Activated naive CD8-positive, alpha-beta T cell treated with anti-CD3 and anti-CD28 coated beads for 36 hours (primary cell): Measurements from ENCODE around the gene TRIM43. TPM values are rescaled to one million over a fixed set of nuclear protein-coding genes. Genes with fewer than 3 reads are reported as not detected.
"Not testable (repeated sequence)": the region's sequence is repeated elsewhere in the genome, so short reads cannot be mapped to it uniquely, and the experiment has no call there.

Source experiments
- DNase-seq: peaks from one replicate; pipeline ENCODE4 v3.0.0; 2021
- H3K27ac Mint-ChIP-seq: one replicate; pipeline ENCODE4 v1.8.0; 2022; ENCODE audit warnings: mild to moderate bottlenecking, moderate library complexity, mixed read lengths
- H3K27me3 Mint-ChIP-seq: one replicate; pipeline ENCODE4 v1.8.0; 2022; ENCODE audit warnings: mild to moderate bottlenecking, mixed read lengths
- H3K36me3 Mint-ChIP-seq: one replicate; pipeline ENCODE4 v1.8.0; 2021; ENCODE audit warnings: mild to moderate bottlenecking, mixed read lengths
- H3K4me1 Mint-ChIP-seq: one replicate; pipeline ENCODE4 v1.8.0; 2021; ENCODE audit warnings: mixed read lengths
- H3K4me3 Mint-ChIP-seq: one replicate; pipeline ENCODE4 v1.8.0; 2022; ENCODE audit warnings: mild to moderate bottlenecking, moderate library complexity, mixed read lengths
- H3K9me3 Mint-ChIP-seq: one replicate; pipeline ENCODE4 v1.8.0; 2022; ENCODE audit warnings: mixed read lengths
- total RNA-seq, 2 experiments: library from RNA; stranded (reverse); gene quantifications; one replicate each; pipeline ENCODE4 v1.2.3, GENCODE V29; 2021

TRIM43 gene
- total RNA-seq = not detected

GRCh38 chr2:95591701-95592100 lies at the start of gene TRIM43:
Gene TRIM43 (plus strand): TSS chr2:95592001. CDS start chr2:95594024, 2,023 bp downstream.
- H3K4me3 Mint-ChIP-seq, H3K4me1 Mint-ChIP-seq, H3K9me3 Mint-ChIP-seq, H3K27ac Mint-ChIP-seq, H3K27me3 Mint-ChIP-seq, DNase-seq, H3K36me3 Mint-ChIP-seq: not testable (repeated sequence)

- H3K27me3 Mint-ChIP-seq = peaks cover 31% of the 10 kb centered on the region
- no peaks in the 10 kb centered on the region for H3K9me3 Mint-ChIP-seq
- H3K4me3 Mint-ChIP-seq = no peak overlapping the region
- DNase-seq = no peak
- no peak overlapping the region for H3K27ac Mint-ChIP-seq
- no peaks in the 10 kb centered on the region for H3K4me1 Mint-ChIP-seq
- no peaks in the 10 kb centered on the region for H3K36me3 Mint-ChIP-seq
These were observed 40.7 kb upstream of the TRIM43 start for GRCh38 chr2:95551055-95551568.

- no peak overlapping the region for H3K27ac Mint-ChIP-seq
- H3K27me3 Mint-ChIP-seq = peaks cover 36% of the 10 kb centered on the region
These were observed 38.9 kb upstream of the TRIM43 start for GRCh38 chr2:95552911-95553310.

GRCh38 chr2:95569170-95569569 lies 22.6 kb upstream of the TRIM43 start:
- no peaks in the 10 kb centered on the region for H3K36me3 Mint-ChIP-seq
- no peaks in the 10 kb centered on the region for H3K9me3 Mint-ChIP-seq
- no peak overlapping the region for H3K27ac Mint-ChIP-seq
- H3K4me1 Mint-ChIP-seq = no peaks in the 10 kb centered on the region
- peaks cover 22% of the 10 kb centered on the region for H3K27me3 Mint-ChIP-seq
- no peak overlapping the region for H3K4me3 Mint-ChIP-seq
- DNase-seq = no peak

More at GRCh38 chr2:95552911-95553310, 38.9 kb upstream of the TRIM43 start:
- Mint-ChIP-seq H3K4me3 (no peak overlapping the region), H3K36me3 (no peaks in the 10 kb centered on the region), H3K9me3 (no peaks in the 10 kb centered on the region), H3K4me1 (no peaks in the 10 kb centered on the region)
- no peak for DNase-seq

GRCh38 chr2:95573866-95574265 lies 17.9 kb upstream of the TRIM43 start:
- no peak overlapping the region for H3K27ac Mint-ChIP-seq
- peaks cover 25% of the 10 kb centered on the region for H3K27me3 Mint-ChIP-seq
- no peak for DNase-seq
- H3K36me3 Mint-ChIP-seq = no peaks in the 10 kb centered on the region
- no peaks in the 10 kb centered on the region for H3K9me3 Mint-ChIP-seq
- H3K4me3 Mint-ChIP-seq = no peak overlapping the region
- H3K4me1 Mint-ChIP-seq = no peaks in the 10 kb centered on the region

GRCh38 chr2:95574506-95574905 lies 17.3 kb upstream of the TRIM43 start:
- Mint-ChIP-seq H3K4me3 (no peak overlapping the region), H3K27ac (no peak overlapping the region), H3K27me3 (peaks cover 22% of the 10 kb centered on the region), H3K4me1 (no peaks in the 10 kb centered on the region), H3K9me3 (no peaks in the 10 kb centered on the region), H3K36me3 (no peaks in the 10 kb centered on the region)
- no peak for DNase-seq

- no peak overlapping the region for H3K27ac Mint-ChIP-seq
- no peak overlapping the region for H3K4me3 Mint-ChIP-seq
- no peaks in the 10 kb centered on the region for H3K4me1 Mint-ChIP-seq
- DNase-seq = no peak
- peaks cover 15% of the 10 kb centered on the region for H3K27me3 Mint-ChIP-seq
- no peaks in the 10 kb centered on the region for H3K9me3 Mint-ChIP-seq
- H3K36me3 Mint-ChIP-seq = no peaks in the 10 kb centered on the region
These were observed 15.9 kb upstream of the TRIM43 start for GRCh38 chr2:95575857-95576256.

- H3K4me3 Mint-ChIP-seq = no peak overlapping the region
- H3K36me3 Mint-ChIP-seq = no peaks in the 10 kb centered on the region
- DNase-seq = no peak
- H3K4me1 Mint-ChIP-seq = no peaks in the 10 kb centered on the region
- H3K9me3 Mint-ChIP-seq = no peaks in the 10 kb centered on the region
- peaks cover 16% of the 10 kb centered on the region for H3K27me3 Mint-ChIP-seq
- no peak overlapping the region for H3K27ac Mint-ChIP-seq
These were observed 13.3 kb upstream of the TRIM43 start for GRCh38 chr2:95578539-95578938.

- not testable (repeated sequence) for DNase-seq, H3K27ac Mint-ChIP-seq, H3K27me3 Mint-ChIP-seq
These were observed 8.3 kb upstream of the TRIM43 start for GRCh38 chr2:95583545-95583944.

GRCh38 chr2:95584321-95584720 lies 7.5 kb upstream of the TRIM43 start:
- DNase-seq, H3K4me1 Mint-ChIP-seq, H3K36me3 Mint-ChIP-seq, H3K4me3 Mint-ChIP-seq, H3K27me3 Mint-ChIP-seq, H3K9me3 Mint-ChIP-seq, H3K27ac Mint-ChIP-seq: not testable (repeated sequence)

More at GRCh38 chr2:95583545-95583944, 8.3 kb upstream of the TRIM43 start:
- not testable (repeated sequence) for H3K4me1 Mint-ChIP-seq, H3K36me3 Mint-ChIP-seq, H3K9me3 Mint-ChIP-seq, H3K4me3 Mint-ChIP-seq

GRCh38 chr2:95589777-95590536 lies 1.8 kb upstream of the TRIM43 start:
- not testable (repeated sequence) for DNase-seq, H3K27me3 Mint-ChIP-seq, H3K4me1 Mint-ChIP-seq, H3K4me3 Mint-ChIP-seq, H3K9me3 Mint-ChIP-seq, H3K36me3 Mint-ChIP-seq, H3K27ac Mint-ChIP-seq

- not testable (repeated sequence) for H3K27ac Mint-ChIP-seq, H3K36me3 Mint-ChIP-seq, H3K9me3 Mint-ChIP-seq, DNase-seq, H3K4me3 Mint-ChIP-seq, H3K4me1 Mint-ChIP-seq, H3K27me3 Mint-ChIP-seq
These were observed 1.2 kb downstream of the TRIM43 start for GRCh38 chr2:95592973-95593372.

GRCh38 chr2:95595012-95595411 lies 3.2 kb downstream of the TRIM43 start:
- H3K27me3 Mint-ChIP-seq, H3K9me3 Mint-ChIP-seq, H3K4me3 Mint-ChIP-seq, H3K27ac Mint-ChIP-seq, DNase-seq, H3K36me3 Mint-ChIP-seq, H3K4me1 Mint-ChIP-seq: not testable (repeated sequence)

GRCh38 chr2:95601301-95601700 lies 9.5 kb downstream of the TRIM43 start:
- not testable (repeated sequence) for H3K9me3 Mint-ChIP-seq, H3K27me3 Mint-ChIP-seq, H3K4me1 Mint-ChIP-seq, H3K36me3 Mint-ChIP-seq, H3K4me3 Mint-ChIP-seq, H3K27ac Mint-ChIP-seq, DNase-seq

GRCh38 chr2:95602146-95602545 lies 10.3 kb downstream of the TRIM43 start:
- H3K4me3 Mint-ChIP-seq, H3K9me3 Mint-ChIP-seq, H3K27ac Mint-ChIP-seq, H3K36me3 Mint-ChIP-seq, H3K4me1 Mint-ChIP-seq, H3K27me3 Mint-ChIP-seq, DNase-seq: not testable (repeated sequence)

GRCh38 chr2:95608356-95608755 lies 16.6 kb downstream of the TRIM43 start:
- H3K4me1 Mint-ChIP-seq, H3K4me3 Mint-ChIP-seq, H3K27ac Mint-ChIP-seq, H3K9me3 Mint-ChIP-seq, DNase-seq, H3K36me3 Mint-ChIP-seq, H3K27me3 Mint-ChIP-seq: not testable (repeated sequence)
